Right ventricle myocardium inferior (tissue), 1 donor: ENCODE measurements around the gene FAM3B. TPM values are rescaled to one million over a fixed set of nuclear protein-coding genes. Genes with fewer than 3 reads are reported as not detected.
A peak's percentile ranks its signal among the peaks of the same experiment; 100 is the strongest.

Experiments
- ATAC-seq: fragments of 200-7000 bp; cut with Tn5 transposase; one replicate; pipeline ENCODE4 v1.9.1; 2020; ENCODE audit warnings: mild to moderate bottlenecking, moderate library complexity
- DNase-seq: peaks from one replicate; pipeline ENCODE4 v3.0.0; 2021; ENCODE audit errors: missing footprints
- intact Hi-C: fragments of 100-400 bp; cut with DNase I; formaldehyde crosslinking; loops from one replicate; pipeline ENCODE4 v1.11.0; 2022
- total RNA-seq: library from RNA; stranded (reverse); fragmentation: NEBNext Ultra II Directional; extraction: Animal tissue kit (Norgen Biotek cat#: 25700); gene quantifications from one replicate; pipeline ENCODE4 v1.2.1, GENCODE V29; 2021
- donor health status: DM: no; HTN: yes; CAD: no; lungs with severe emphysema.

FAM3B gene
- total RNA-seq, 1 donor from 2014 or later, result not detected

DNA sequence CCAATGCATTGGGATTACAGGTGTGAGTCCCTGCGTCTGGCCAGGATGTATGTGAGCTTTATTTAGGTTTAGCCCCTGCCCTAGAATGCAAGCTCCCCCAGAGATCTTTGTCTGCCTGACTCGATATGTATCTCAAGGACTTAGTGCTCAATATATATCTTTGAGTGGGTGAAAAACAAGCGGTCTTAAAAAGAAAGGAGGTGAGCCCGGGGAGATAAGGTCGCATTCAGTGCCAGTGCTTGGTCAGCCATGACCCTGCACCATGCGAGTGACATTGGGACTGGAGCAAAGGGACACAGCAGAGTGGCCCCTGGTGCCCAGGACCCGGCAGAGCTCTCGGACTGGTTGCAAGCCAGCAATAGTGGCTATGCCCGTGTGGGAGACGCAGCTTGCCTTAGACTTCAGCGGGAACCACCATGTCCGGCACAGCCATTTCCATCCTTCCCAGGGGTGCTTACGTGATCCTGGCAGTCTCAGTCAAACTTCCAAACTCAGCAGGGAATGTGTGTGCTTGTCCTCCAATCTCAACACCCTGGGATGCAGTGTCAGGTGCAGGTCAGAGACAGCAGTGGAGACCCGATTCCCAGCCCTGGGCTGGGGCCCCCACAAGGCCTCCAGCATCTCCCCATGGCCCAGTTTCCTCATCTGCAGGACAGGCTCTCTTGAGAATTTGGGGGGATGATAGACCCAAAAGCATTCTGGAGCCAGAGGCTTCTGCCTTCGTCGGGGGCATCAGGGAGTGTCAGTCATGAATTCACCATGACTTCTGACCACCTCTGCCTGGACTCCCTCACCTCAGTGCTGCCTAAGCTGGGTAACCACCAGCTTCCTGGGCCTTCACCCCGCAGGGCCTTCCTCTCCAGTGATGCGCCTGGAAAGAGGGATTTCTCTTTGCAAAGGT is 47.0 kb downstream of the FAM3B start:
- no peak for ATAC-seq
- DNase-seq, result no peak
- intact Hi-C loops, result no loop called here

DNA sequence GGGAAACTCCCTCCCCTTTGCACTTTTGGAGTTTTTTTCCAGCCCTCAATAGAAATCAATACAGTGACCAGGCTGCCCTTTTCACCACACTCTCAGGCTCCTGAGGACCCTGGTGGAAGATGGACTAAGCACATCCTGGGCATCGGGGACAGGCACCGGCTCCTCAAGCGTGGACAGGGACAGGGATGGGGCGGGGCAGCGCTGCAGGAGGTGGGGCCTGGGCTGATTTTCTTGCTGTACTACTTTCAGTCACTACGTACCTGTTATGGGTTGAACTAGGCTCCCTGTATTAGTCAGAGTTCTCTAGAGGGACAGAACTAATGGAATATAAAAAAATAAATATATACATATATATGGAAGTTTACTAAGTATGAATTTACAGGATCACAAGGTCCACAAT is 47.7 kb downstream of the FAM3B start:
- intact Hi-C loops, result no loop called here
- no peak for ATAC-seq
- no peak for DNase-seq

DNA sequence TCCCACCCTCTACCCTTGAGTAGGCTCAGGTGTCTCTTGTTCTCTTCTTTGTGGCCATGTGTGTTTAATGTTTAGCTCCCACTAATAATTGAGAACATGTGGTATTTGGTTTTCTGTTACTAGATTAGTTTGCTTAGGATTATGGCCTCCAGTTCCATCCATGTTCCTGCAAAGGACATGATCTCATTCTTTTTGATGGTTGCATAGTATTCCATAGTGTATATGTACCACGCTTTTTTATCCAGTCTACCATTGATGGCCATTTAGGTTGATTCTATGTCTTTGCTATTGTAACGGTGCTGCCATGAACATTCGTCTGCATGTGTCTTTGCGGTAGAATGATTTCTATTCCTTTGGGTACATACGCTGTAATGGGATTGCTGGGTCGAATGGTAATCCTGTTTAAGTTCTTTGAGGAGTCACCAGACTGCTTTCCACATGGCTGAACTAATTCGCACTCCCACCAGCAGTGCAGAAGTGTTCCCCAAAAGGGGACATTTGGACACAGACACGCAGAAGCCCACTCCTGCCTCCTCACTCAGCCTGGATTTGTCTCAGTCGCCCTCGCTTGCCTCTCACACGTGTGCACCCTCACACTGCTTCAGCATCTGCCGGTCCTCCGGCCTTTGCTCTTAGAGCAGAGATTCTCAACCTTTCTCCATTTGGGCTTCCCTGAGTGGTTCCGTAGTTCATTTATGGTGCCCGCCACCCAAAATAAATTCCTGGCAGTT is 48.9 kb downstream of the FAM3B start:
- no peak for DNase-seq
- ATAC-seq, result no peak
- intact Hi-C loops, result loop anchor here (5.0 kb wide), 1 partner anchor 62 kb away; the partner anchor contains the start of gene MX1

DNA sequence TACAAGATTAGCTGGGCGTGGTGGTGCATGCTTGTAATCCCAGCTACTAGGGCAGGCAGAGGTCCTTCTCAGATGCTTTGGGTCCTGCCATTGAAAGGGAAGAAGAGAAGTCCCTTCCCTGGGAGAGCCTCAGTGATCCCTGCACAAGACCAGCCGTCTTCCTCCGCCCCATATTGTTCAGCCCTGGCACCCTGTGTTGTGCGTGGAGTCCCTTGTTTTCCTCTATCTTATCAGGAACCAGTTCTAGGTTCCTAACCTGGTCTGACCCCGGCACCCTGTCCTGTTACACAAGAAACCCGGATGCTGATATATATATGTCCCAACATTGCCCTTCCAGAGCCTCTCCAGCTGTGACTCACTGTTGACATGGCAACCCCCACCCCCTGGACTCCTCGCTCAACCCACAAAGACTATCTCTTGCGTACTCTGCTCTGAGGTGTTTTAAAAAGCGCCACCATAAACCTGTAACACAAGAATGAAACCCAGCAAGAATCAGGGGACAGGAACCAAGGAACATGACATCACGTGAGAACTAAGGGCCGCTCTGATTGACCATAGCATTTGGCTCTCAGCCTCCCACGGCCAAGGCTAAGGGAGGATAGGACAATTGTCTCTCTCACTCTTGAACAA is 50.0 kb downstream of the FAM3B start:
- intact Hi-C loops, result loop anchor here (5.0 kb wide), 1 partner anchor 61 kb away; the partner anchor contains the start of gene MX1
- DNase-seq, result peak; percentile 83
- ATAC-seq, result no peak

DNA sequence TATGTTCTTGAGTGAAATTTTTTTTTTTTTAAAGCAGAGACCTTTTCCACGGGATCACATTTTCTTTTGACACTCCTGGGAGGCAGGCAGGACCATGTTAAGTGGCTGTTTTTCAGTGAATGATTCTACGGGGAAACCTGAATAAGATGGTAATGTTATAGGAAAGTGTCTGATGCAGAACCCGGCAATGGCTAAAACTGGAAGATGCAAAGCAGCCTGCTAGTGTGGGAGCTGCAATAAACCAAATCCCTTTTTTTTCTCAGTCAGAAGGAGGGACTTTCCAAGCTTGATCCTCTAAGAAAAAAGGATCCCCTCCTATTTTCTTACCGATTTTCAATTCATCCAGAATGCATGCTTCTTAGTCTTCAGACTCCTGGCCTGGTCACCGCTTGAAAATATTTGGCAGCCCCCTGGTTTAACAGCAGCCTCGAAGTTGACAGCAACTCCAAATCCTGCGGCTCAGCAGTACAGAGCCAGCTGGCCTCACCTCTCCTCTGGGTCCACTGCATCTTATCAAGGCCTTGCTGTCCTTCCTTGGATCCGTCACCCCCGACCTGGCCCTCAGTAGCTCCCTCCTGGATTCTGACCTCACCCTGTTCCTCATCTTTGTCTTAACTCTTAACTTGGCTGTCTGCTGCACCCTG is 50.8 kb downstream of the FAM3B start:
- intact Hi-C loops, result loop anchor here (5.0 kb wide), 1 partner anchor 60 kb away; the partner anchor contains the start of gene MX1
- no peak for DNase-seq
- no peak for ATAC-seq

DNA sequence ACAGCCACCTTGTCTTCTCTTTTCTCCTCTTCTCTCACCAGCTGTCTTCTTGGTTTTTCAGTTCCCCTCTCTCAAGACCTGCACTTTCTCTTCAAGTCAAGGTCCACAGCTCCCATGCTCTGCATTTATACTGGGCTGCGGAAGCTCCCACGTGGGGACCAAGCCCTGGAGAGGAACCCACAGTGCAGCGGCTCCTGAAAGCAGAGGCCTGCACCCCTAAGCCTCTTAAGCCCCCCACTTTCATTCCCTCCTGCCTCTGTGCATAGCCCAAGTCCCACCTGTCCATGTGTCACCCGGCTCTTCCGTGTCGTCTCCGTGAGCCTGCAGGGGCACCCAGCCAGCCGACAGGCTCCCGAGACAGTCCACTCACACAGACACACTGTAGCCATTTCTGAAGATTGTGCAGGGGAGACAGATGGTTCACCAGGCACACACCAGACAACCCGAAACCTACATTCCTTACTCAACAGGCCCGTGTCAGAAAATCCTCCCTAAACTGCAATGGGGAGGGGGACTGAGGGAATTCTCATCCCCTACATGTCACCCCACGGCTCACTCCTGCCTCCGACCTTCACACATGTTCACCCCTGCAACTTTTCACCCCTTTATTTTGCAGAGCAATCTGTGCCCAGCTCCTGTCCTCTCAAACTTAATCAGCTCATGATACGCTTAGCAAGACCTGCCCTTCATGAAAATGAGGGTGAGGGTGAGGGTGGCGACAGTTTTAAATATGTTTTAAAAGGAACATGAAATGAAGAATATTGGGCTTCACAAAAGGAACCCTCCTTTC is 51.5 kb downstream of the FAM3B start:
- DNase-seq (no peak), ATAC-seq (no peak)
- intact Hi-C loops, result loop anchor here (5.0 kb wide), 1 partner anchor 59 kb away; the partner anchor contains the start of gene MX1

DNA sequence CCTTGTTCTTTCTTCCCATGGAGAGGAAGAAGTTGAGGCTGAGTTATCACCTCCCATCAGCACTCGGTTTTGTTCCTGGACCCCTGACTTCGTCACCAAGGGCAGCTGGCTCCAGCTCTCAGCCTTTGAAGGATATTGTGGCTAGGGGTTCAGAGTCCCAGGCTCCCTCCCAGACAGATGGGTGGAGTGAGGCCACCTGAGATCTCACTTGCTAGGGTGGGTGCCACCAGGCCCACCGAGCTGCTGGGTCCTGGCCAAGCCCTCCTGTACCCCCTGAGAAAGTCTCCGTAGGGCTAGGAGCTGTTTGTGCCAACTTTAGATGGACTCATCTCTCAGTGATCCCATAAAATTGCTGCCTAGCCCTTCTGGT is 52.1 kb downstream of the FAM3B start:
- no peak for DNase-seq
- intact Hi-C loops, result loop anchor here (5.0 kb wide), 1 partner anchor 59 kb away; the partner anchor contains the start of gene MX1
- ATAC-seq, result no peak

DNA sequence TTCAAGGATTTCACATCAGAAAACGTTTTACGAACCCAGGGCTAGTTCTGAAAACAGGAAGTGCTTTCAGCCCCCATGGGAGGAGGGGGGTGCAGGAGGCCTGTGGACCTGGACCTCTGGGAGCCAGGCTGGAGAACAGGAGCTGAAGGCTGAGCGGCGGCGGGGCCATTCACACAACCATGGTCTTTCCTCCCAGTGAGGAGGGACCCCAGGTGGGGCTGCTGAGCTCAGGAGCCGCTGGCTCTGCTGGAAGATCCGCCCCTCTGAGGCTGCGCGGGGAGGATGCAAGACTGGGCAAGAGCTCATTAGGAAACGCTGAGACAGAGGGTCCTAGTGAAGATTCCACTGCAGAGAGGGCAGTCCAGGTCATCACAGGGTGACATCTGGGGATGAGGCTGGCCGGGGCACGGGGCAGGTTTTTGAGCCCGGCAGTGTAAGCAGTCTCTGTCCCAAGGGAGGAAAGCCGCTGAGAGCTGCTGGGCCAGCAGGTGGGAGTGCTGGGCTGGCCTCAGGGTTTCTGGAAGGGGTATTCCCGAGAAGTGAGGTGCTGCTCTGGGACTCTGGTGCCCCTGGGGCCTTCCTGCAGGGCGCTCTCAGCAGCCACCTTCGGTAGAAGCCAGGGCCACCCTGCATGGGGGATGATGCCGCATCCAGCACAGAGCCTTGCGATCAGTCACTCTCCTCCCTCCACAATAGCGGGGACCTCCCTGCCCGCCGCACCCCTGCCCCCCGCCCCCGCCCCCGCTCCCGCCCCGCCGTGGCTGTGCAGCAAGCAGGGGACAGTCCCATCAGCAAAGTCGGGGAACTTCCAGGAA is 52.7 kb downstream of the FAM3B start:
- DNase-seq (peak; percentile 80), ATAC-seq (peak; percentile 38)
- intact Hi-C loops, result loop anchor here (5.0 kb wide), 1 partner anchor 58 kb away; the partner anchor contains the start of gene MX1

DNA sequence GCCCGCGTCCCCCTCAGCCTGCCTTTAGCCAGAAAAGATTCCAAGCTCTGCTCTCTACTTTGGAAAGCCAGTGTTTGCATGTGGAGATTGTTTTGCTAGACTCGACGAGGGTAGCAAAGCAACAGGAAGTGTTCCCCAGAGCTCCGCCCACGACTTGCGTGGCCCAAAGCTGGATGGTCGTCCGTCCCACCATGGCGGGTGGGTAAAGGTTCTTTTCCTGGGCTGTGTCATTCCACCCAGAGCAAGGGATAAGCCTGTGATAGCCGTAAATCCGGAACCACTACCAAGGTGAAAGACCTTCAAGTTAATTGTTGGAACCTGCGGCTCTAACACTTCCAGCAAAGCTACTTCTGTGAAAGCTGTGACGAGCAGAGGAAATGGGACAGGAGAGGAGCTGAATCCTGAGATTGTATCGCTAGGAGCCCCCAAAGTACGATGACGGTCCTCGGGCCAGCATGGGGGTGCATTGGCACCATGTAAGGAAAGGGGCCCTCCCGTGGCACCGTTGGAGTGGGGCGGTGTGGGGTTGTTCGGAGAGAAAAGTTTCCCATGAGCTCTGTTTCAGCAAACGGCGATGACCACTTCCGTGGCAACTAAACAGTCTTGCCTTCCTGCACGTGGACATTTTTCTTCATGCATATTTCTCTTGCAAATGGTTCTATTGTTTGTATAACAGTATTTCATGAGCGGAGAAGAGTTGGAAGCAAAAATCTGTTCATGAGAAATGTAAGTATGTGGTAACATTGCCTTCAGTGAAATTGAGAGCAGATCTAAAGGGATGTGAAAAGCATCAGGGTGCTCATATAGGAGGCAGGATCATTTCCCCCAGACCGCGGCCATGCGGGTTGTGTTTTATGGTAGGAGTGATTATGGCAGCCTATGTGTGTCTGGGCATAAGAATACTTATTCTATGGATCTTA is 53.6 kb downstream of the FAM3B start:
- ATAC-seq (peak; percentile 20), DNase-seq (no peak)
- intact Hi-C loops, result loop anchor here (5.0 kb wide), 1 partner anchor 57 kb away; the partner anchor contains the start of gene MX1

DNA sequence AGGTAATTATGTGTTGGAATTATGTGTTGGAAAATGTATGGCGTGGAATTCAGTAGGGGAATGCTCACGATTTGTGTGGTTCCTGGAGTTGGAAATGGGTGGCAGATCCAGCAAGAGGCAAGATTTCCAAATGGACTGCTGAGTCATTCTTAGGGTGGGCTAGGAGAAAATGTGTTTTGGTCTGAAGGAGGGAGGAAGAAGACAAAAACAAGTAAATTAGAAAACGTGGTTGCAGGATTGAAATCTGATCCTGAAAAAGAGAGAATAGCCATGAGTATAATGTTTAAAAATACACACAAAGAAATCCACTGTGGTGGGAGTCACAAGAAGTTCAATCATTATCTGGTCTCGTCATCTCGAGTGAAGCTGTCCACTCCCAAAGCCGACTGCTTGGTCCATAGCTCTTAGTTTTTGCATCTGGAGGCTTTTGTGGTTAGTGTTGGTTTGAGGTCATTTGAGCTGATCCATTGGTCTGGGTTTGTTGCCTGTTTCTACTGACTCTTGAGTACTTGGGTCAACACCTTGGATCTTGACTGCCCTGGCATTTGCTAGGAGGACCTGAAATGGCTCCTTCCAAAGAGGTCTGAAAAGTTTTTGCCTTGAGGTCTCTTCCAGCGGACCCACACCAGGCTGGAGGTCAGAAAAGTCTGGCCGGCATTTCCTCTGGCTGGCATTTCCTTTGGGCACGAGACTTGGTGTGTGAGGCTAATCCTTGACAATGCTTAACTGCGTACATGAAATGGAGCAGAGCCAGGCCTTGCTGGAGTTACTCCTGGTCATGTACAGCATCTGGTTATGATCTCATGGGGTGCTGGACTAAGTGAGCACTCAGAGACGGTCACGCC is 54.5 kb downstream of the FAM3B start:
- no peak for ATAC-seq
- DNase-seq, result no peak
- intact Hi-C loops, result no loop called here

DNA sequence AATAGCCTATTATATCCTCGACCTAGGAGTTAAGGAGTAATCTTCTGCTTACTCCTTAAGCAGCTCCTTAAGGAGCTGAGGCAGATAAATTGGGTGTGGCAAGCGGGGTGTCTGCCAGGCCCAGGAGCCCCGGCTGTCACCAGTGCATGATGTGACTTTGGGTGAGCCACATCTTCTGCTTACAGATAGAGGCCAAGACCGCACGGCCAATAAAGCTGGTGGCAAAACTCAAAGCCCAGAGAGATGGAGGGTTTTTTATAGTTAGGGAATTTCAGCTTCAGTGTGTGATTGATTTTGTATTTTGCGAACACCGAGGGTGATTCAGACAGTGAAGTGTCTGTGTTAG is 55.1 kb downstream of the FAM3B start:
- ATAC-seq, result no peak
- DNase-seq, result no peak
- intact Hi-C loops, result no loop called here

DNA sequence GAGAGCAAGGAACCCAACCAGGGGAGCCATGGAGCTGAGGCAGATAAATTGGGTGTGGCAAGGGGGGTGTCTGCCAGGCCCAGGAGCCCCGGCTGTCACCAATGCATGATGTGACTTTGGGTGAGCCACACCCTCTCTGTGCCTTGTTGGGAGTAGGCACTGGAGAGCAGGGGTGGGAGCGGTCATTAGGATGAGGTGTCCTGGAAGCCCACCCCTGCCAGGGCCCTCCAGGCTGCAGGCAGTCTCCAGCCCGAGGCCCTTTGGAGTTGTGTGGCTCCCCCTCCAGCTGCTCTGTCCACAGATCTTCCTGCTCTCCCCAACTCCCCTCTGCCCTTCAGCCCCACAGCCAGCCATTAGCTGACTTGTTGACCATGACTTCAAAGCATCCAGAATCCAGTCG is 56.7 kb downstream of the FAM3B start:
- DNase-seq, result no peak
- ATAC-seq, result no peak
- intact Hi-C loops, result no loop called here

DNA sequence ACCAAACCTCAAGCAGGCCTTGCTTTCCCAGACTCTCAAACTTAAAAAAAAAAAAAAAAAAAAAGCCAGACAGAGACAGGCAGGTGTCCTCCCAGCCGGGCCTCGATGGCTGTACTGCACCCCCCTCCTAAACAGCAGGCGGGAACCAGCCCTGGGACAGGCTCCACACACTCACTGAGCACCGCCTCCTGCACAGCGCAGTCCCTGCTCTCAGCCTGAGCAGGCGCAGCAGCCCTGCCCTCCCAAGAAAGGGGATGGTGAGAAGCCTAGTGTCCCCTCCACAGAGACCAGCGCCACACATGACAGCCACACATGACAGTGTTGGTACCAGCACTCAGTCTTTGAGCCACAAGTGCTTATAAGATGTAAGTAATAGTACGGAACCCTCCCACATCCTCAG is 57.2 kb downstream of the FAM3B start:
- intact Hi-C loops, result no loop called here
- ATAC-seq, result no peak
- DNase-seq, result no peak

DNA sequence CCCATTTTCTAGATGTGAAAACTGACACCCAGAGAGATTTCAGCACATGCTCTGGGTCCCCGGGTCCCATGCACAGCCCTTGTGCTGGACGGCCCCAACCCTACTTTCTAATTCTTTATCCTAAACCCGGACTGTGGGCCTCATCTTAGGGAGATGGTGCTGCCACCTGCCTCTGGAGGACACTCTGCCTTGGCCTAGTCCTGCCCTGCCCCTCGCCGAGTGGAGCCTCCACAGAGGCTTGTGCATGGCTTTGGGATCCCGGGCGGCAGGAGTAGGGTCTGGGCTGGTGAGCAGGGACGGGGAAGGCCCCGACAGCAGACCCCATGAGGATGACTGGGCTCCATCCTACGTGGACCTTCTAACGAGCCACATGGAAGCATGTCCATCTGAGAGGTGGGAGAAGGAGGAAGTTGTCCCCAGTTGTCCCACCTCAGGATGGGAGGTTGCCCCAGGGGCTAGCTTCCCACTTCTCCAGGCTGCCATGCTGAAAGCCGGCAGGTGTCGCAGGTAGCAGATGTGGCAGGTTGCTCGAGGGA is 57.6 kb downstream of the FAM3B start:
- ATAC-seq (no peak), DNase-seq (no peak)
- intact Hi-C loops, result no loop called here

DNA sequence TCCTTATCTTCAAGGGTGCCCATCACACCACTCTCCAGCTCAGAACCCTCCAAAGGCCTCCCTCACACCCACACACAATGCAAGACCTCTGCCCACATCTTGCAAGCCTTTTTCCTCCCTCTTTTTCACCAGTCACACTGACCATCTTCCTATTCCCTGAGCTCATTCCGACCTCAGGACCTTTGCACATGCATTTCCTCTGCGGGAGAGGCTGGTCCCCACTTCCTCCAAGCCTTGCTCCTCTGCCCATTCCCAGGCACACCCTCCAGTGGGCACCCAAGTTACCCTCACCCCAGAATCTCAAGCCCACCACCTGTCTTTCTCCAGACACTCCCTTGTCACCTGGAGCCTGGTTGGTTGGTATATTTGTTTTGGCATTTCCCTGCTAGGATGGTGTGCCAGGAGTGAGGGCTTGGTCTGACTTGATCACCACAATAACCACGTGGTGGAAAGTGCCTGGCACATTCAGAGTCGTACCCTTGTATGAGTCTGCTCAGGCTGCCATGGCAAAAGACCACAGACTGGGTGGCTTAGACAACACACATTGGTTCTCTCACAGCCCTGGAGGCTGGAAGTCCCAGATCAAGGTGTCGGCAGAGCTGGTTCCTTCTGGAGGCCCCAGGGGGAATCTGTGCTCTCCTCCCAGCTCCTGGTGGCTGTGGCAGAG is 58.4 kb downstream of the FAM3B start:
- DNase-seq (no peak), ATAC-seq (no peak)
- intact Hi-C loops, result no loop called here
